ENCODE measurements around the gene CEP164. TPM values are rescaled to one million over a fixed set of nuclear protein-coding genes. Genes with fewer than 3 reads are reported as not detected.

CEP164 gene
- total RNA-seq, 1 donor from 2014 or later = 28.6 TPM

DNA sequence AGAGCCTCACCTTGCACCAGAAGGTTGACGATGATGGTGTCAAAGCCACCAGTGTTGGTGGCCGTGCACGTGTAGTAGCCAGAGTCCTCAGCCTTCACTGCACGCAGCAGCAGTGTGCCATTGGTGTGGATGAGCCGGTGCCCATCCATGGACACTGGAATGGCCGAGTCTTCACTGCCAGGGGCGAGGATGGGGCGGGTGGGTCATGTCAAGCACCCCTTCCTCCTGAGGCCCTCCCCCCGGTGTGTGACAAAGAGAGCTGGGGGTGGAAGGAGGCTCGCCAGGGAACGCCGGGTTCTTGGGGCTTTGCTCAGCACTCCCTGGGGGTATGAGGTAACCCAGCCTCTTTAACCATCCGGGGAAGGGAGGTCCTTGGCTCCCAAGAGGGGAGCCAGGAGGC is 111.6 kb downstream of the CEP164 start:
- H3K4me1 Mint-ChIP-seq (ENCODE audit: unreplicated experiment) = no peaks in the 10 kb centered on the region
- DNase-seq (ENCODE audit: low spot score) = no peak
- H3K36me3 Mint-ChIP-seq (ENCODE audit: low read depth, unreplicated experiment) = peaks cover 4% of the 10 kb centered on the region
- H3K4me3 Mint-ChIP-seq (ENCODE audit: unreplicated experiment) = no peak overlapping the region
- no peak overlapping the region for H3K27ac Mint-ChIP-seq (ENCODE audit: unreplicated experiment)
- TF ChIP-seq, protein P1, sequence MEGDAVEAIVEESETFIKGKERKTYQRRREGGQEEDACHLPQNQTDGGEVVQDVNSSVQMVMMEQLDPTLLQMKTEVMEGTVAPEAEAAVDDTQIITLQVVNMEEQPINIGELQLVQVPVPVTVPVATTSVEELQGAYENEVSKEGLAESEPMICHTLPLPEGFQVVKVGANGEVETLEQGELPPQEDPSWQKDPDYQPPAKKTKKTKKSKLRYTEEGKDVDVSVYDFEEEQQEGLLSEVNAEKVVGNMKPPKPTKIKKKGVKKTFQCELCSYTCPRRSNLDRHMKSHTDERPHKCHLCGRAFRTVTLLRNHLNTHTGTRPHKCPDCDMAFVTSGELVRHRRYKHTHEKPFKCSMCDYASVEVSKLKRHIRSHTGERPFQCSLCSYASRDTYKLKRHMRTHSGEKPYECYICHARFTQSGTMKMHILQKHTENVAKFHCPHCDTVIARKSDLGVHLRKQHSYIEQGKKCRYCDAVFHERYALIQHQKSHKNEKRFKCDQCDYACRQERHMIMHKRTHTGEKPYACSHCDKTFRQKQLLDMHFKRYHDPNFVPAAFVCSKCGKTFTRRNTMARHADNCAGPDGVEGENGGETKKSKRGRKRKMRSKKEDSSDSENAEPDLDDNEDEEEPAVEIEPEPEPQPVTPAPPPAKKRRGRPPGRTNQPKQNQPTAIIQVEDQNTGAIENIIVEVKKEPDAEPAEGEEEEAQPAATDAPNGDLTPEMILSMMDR (IDR thresholded peaks at IDR 0.05; ENCODE audit: unreplicated experiment) = no peak
- peaks cover 8% of the 10 kb centered on the region for H3K27me3 Mint-ChIP-seq (ENCODE audit: unreplicated experiment)
- H3K9me3 Mint-ChIP-seq (ENCODE audit: unreplicated experiment) = no peaks in the 10 kb centered on the region

DNA sequence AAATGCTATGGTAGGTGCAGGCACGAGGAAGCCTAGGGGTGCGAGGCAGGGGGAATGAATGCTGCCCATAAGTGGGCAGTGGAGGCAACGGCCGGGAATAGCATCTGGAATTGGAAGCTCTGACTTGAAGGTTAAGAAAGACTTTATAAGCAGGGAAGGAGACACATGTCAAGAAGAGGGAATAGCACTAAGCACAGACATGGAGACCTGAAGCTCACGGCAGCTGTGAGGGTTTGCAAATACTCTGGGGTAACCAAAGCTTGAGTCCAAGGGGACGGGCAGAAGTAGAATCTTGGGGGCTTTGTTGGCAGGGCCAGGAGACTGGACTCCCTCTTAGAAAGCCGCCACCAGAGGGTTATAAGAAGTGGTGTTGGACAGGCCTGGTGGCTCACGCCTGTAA is 112.6 kb downstream of the CEP164 start:
- H3K27me3 Mint-ChIP-seq (ENCODE audit: unreplicated experiment) = peaks cover 10% of the 10 kb centered on the region
- H3K36me3 Mint-ChIP-seq (ENCODE audit: low read depth, unreplicated experiment) = peaks cover 4% of the 10 kb centered on the region
- no peaks in the 10 kb centered on the region for H3K9me3 Mint-ChIP-seq (ENCODE audit: unreplicated experiment)
- TF ChIP-seq, protein P1 (IDR thresholded peaks at IDR 0.05; ENCODE audit: unreplicated experiment) = no peak
- no peak overlapping the region for H3K4me3 Mint-ChIP-seq (ENCODE audit: unreplicated experiment)
- H3K4me1 Mint-ChIP-seq (ENCODE audit: unreplicated experiment) = no peaks in the 10 kb centered on the region
- no peak for DNase-seq (ENCODE audit: low spot score)
- H3K27ac Mint-ChIP-seq (ENCODE audit: unreplicated experiment) = no peak overlapping the region

DNA sequence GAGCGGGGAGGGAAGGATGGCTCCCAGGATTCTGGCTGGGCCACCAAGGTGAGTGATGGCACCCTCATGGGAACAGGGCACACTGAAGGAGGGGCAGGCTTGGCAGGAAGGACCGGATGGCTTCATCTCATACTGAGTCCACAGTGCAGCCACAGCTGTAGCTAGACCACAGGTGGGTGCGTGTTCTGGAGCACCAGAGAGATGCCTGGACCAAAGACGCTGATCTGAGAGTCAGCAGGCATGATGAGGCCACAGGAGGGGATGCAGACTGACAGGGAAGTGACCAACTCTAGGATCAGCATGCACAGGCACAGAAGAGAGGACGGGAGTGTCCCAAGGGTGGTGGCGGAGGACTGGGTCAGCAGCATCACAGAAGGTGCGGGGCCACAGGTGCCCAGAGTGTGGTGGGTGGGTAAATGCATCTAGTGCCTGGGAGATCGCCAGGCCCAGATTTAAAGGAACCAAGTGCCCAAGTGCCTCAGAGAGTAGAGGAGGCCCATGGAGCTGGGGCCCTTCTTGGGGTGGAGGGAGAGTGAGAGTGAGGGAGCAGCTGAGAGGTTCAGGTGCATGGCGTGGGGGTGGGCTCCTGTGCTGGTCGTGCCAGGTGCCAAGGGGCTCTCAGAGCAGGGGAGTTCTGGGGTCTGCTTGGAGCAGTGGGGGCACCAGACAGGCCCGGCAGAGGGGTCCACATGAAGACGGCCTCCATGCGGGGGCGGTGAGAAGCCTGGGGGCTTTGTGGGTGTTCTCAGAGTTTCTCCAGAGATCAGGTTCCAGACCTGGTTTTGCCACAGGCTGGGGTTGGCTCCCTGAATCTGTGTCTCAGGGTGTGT is 113.7 kb downstream of the CEP164 start:
- DNase-seq (ENCODE audit: low spot score) = no peak
- Mint-ChIP-seq H3K27ac (ENCODE audit: unreplicated experiment) (no peak overlapping the region), H3K9me3 (ENCODE audit: unreplicated experiment) (no peaks in the 10 kb centered on the region), H3K4me1 (ENCODE audit: unreplicated experiment) (no peaks in the 10 kb centered on the region), H3K4me3 (ENCODE audit: unreplicated experiment) (no peak overlapping the region), H3K36me3 (ENCODE audit: low read depth, unreplicated experiment) (peaks cover 4% of the 10 kb centered on the region), H3K27me3 (ENCODE audit: unreplicated experiment) (peaks cover 10% of the 10 kb centered on the region)
- TF ChIP-seq, protein P1 (IDR thresholded peaks at IDR 0.05; ENCODE audit: unreplicated experiment) = no peak

DNA sequence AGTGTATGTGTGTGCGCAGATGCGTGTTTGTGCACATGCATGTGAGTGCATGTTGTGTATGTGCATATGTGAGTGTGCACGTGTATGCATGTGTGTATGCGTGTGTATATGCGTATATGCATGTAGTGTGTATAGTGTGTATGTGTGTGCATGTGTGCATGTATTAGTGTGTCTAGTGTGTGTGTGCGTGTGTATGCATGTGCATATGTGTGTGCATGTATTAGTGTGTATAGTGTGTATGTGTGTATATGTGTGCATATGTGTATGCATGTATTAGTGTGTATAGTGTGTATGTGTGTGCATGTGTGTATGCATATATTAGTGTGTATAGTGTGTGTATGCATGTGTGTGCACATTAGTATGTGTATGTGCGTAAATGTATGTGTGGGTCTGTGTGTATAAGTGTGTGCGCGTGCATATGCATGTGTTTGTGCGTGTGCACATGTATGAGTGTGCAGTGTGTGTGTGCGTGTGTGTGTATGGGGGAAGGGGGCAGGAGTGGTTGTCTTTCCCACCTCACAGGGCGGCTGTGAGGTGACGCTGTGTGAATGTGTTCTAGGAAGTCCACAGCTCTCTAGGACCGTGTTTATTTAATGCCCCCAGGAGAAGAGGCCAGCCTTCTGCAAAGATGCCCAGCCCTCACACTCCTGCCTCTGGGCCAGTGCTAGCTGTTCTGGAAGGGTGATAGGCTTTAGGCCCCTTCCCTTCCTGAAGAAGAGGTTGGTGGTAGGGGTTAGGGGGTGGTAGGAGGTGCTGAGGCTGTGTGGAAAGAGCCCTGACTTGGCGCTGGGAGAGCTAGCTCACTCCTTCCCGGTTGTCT is 114.6 kb downstream of the CEP164 start:
- peaks cover 6% of the 10 kb centered on the region for H3K27me3 Mint-ChIP-seq (ENCODE audit: unreplicated experiment)
- H3K36me3 Mint-ChIP-seq (ENCODE audit: low read depth, unreplicated experiment) = peaks cover 4% of the 10 kb centered on the region
- no peak overlapping the region for H3K4me3 Mint-ChIP-seq (ENCODE audit: unreplicated experiment)
- H3K4me1 Mint-ChIP-seq (ENCODE audit: unreplicated experiment) = no peaks in the 10 kb centered on the region
- H3K9me3 Mint-ChIP-seq (ENCODE audit: unreplicated experiment) = no peaks in the 10 kb centered on the region
- DNase-seq (ENCODE audit: low spot score) = no peak
- no peak overlapping the region for H3K27ac Mint-ChIP-seq (ENCODE audit: unreplicated experiment)
- TF ChIP-seq, protein P1 (IDR thresholded peaks at IDR 0.05; ENCODE audit: unreplicated experiment) = no peak

DNA sequence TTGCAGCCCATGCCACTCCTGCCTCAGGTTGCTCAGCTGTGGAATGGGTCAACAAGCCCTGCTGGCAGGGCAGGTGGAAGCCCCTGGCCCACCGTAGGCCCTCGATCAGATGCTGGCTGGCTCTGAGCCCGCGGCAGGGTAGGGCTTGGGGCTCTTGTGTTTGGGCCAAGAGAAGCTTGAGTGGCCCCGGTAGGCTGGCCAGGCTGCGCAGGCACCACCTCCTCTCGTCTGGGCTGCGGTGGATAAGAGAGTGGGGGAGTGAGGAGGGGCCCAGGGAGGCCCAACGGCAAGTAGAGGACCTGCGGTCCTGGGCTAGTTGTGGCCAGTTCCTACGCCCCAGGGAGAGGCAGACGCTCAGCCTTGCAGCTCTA is 115.2 kb downstream of the CEP164 start:
- Mint-ChIP-seq H3K4me3 (ENCODE audit: unreplicated experiment) (no peak overlapping the region), H3K36me3 (ENCODE audit: low read depth, unreplicated experiment) (peaks cover 4% of the 10 kb centered on the region), H3K9me3 (ENCODE audit: unreplicated experiment) (no peaks in the 10 kb centered on the region), H3K27me3 (ENCODE audit: unreplicated experiment) (peaks cover 5% of the 10 kb centered on the region), H3K27ac (ENCODE audit: unreplicated experiment) (no peak overlapping the region), H3K4me1 (ENCODE audit: unreplicated experiment) (no peaks in the 10 kb centered on the region)
- TF ChIP-seq, protein P1 (IDR thresholded peaks at IDR 0.05; ENCODE audit: unreplicated experiment) = no peak
- DNase-seq (ENCODE audit: low spot score) = no peak
